NT2/D1 (cell line): ENCODE results near the gene CRP.

Experiments
- SUZ12 ChIP-seq: IDR thresholded peaks from 2 replicates; pipeline ENCODE4 v1.6.1; 2011; ENCODE audit not compliant: insufficient read length, insufficient read depth; ENCODE audit errors: extremely low read depth
- YY1 ChIP-seq: IDR thresholded peaks from 2 replicates; pipeline ENCODE4 v1.6.1; 2011; ENCODE audit not compliant: insufficient read length, insufficient read depth
- ZNF274 ChIP-seq: IDR thresholded peaks from 2 replicates; pipeline ENCODE4 v1.6.1; 2011; ENCODE audit warnings: mild to moderate bottlenecking, low read depth, low read length

DNA sequence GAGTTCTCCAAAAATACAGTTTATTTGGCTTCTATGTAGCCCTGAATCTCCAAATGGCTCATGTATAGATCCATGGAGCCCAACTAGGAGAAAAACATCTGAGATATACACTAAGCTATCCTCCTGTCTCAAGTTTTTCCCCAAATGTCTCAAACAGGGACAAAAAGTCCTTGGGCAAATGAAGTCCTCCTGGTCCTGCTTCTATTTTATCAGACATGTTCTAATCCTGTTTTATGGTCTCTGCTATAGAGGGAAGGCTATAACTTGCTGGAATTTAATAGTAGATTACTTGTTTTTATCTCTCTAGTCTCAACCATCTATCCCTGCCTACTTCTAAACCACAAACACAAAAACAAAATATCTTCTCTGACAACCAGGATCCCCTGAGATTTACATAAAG, 26.9 kb downstream of the CRP start:
- TF ChIP-seq ZNF274 (no peak), SUZ12 (no peak), YY1 (no peak)
